Measurements from ENCODE around the gene TBC1D14. TPM values are rescaled to one million over a fixed set of nuclear protein-coding genes. Genes with fewer than 3 reads are reported as not detected.

The TBC1D14 gene
- total and polyA plus RNA-seq, 2 of the 4 experiments (the other 2 are of a cell fraction): 31.7 to 40.7 TPM

- Histone ChIP-seq H3K9ac (ENCODE audit: low read depth, low read length) (no peak overlapping the region), H3K9me3 (ENCODE audit: control insufficient read depth, insufficient read depth, low read length) (no peaks in the 10 kb centered on the region), H3K4me1 (ENCODE audit: control insufficient read depth, insufficient read depth, low read length) (peaks cover 14% of the 10 kb centered on the region), H3K18ac (ENCODE audit: low read depth, low read length) (no peak overlapping the region), H3K56ac (ENCODE audit: extremely low read depth, insufficient read depth, low read length) (no peak overlapping the region), H4K20me1 (ENCODE audit: insufficient read depth, low read length) (peaks cover 21% of the 10 kb centered on the region), H4K8ac (ENCODE audit: low read depth in 2 of 2, low read length in 2 of 2) (no peak overlapping the region), H2AK9ac (replicated peaks; ENCODE audit: low read depth, low read length, poor library complexity) (no peak overlapping the region), H3K4ac (ENCODE audit: low read depth, low read length) (no peak overlapping the region), H2BK120ac (ENCODE audit: low read depth, low read length) (no peak overlapping the region), H3K4me3 (ENCODE audit: insufficient read depth, low read depth, low read length) (no peak overlapping the region), H3K79me1 (ENCODE audit: low read depth in 1 of 2, low read length in 2 of 2) (peaks cover 36 to 65% of the 10 kb centered on the region in 2 experiments), H3K27ac (ENCODE audit: insufficient read depth, low read length) (no peak overlapping the region), H2BK15ac (ENCODE audit: low read depth, low read length) (no peak overlapping the region), H2AFZ (replicated peaks; ENCODE audit: low read length, poor library complexity) (no peak overlapping the region), H3K14ac (replicated peaks; ENCODE audit: low read depth, low read length) (no peak overlapping the region), H2AK5ac (ENCODE audit: low read depth, low read length) (no peak overlapping the region), H3K4me2 (ENCODE audit: low read depth, low read length) (no peak overlapping the region), H2BK20ac (ENCODE audit: low read depth, low read length) (no peak overlapping the region), H4K91ac (ENCODE audit: insufficient read depth, low read depth, low read length) (no peak overlapping the region), H4K5ac (ENCODE audit: low read depth, low read length) (no peak overlapping the region), H3K36me3 (ENCODE audit: control insufficient read depth, insufficient read depth, low read length) (peaks cover 13% of the 10 kb centered on the region), H3K23ac (ENCODE audit: low read depth, low read length) (no peak overlapping the region), H2BK5ac (ENCODE audit: low read depth, low read length, poor library complexity, severe bottlenecking) (no peak overlapping the region), H3K27me3 (ENCODE audit: control insufficient read depth, insufficient read depth, low read length) (no peaks in the 10 kb centered on the region), H3K9me1 (ENCODE audit: insufficient read depth, low read length) (peaks cover 21% of the 10 kb centered on the region; the same call in 1 of the 2 replicates)
- ATAC-seq (ENCODE audit: low read depth) (no peak), DNase-seq (no peak)
- WGBS, 2 experiments (ENCODE audit: extremely low coverage in 2 of 2, insufficient read length in 1 of 2): 69% methylated on average over 5 of the region's 9 CpGs; no CpG with 5 or more reads in 1 of the 2 experiments
- intact Hi-C loops (cut with micrococcal nuclease): no loop called here
- ChIA-PET CTCF (no interaction called here), POLR2A (ENCODE audit: unreplicated experiment) (interaction anchor here (0.5 kb wide), 1 partner anchor 20 kb away, joined by 3 read pairs; the partner anchor contains the start of gene TBC1D14)
- dilution Hi-C loops (cut with HindIII; ENCODE audit: low sequenced_read_pairs, unreplicated experiment): no loop called here
- no TSS peak for BruUV-seq (replicated peaks)
- in situ Hi-C loops (cut with MboI; ENCODE audit: low sequenced_read_pairs): no loop called here
- TF ChIP-seq POLR2A (IDR thresholded peaks at IDR 0.05; ENCODE audit: low read depth, low read length) (no peak), BHLHE40 (IDR thresholded peaks at IDR 0.05; ENCODE audit: low read depth, low read length) (no peak), MAFK (IDR thresholded peaks at IDR 0.05; ENCODE audit: low read depth, low read length) (no peak), RCOR1 (IDR thresholded peaks at IDR 0.05; ENCODE audit: insufficient replicate concordance, low read length) (no peak), SMC3 (IDR thresholded peaks at IDR 0.05; ENCODE audit: low read depth, low read length) (no peak), RFX5 (IDR thresholded peaks at IDR 0.05; ENCODE audit: low read depth, low read length) (no peak), CTCF (conservative IDR thresholded peaks at IDR 0.05; ENCODE audit: low read depth, low read length) (no peak), CHD1 (IDR thresholded peaks at IDR 0.05; ENCODE audit: low read depth, low read length) (no peak)
These were observed 19.7 kb downstream of the TBC1D14 start for GRCh38 chr4:6929339-6929811.
